Measurements from ENCODE around the gene MCM3. TPM values are rescaled to one million over a fixed set of nuclear protein-coding genes. Genes with fewer than 3 reads are reported as not detected.

Gene MCM3
- total RNA-seq, 1 donor from 2014 or later, result 136 TPM

DNA sequence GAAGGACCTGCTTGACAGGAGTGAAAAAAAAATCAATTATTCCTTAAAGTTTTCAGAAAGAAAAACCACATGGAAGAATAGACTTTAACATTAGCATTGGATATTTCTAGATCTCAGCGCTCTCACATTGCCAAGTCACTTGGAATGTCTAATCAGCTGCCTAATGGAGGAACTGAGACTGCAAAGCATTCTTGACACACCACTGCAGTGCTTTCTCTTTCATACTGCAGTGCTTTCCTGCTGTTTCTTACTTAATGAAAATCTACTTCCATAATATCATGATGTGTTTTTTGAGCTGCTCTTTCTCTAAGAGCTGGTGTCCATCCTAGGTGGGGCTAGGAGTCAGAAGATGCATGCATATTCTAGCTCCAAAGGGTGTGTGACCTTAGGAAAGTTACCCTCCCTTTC is 20.4 kb upstream of the MCM3 start:
- intact Hi-C loops (cut with micrococcal nuclease), result loop anchor here (1.0 to 5.0 kb wide), 2 partner anchors 20 to 357 kb away; no protein-coding TSS in a partner anchor

DNA sequence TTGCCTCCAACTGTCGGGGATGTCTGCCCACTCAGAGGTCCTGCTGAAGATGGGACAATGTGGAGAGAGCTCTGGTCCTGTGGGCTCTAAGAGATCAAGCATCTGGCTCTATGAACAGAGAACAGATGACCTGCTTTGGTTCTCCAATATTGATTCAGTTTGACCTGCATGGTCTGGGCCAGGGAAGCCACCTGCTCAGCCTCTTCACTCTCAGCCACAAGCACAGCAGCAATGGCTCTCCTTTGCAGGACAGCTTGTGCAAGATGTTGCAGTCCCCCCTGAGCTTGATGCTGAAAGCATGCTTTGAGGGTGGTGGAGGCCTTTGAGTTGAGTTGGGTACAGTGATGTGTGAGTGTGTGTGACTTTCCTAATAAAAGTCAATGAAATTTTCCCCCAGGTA is 18.6 kb upstream of the MCM3 start:
- intact Hi-C loops (cut with micrococcal nuclease), result no loop called here

DNA sequence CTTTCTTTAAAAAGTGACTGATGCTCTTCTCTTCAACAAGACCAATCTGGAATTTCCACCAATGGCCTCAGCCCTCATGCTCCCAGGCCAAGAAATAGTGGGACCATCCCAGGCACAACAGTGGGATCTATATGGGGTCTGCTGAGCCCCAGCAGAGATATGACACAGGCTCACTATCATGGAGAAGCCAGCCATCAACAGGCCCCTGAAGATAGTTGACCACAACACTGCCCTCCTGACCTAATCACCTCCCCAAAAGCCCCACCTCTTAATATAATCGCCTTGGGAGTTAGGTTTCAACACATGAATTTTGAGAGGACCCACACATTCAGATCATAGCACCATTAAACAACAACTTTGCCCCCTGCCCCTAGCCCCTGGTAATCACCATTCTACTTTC is 16.8 kb upstream of the MCM3 start:
- intact Hi-C loops (cut with micrococcal nuclease), result no loop called here

DNA sequence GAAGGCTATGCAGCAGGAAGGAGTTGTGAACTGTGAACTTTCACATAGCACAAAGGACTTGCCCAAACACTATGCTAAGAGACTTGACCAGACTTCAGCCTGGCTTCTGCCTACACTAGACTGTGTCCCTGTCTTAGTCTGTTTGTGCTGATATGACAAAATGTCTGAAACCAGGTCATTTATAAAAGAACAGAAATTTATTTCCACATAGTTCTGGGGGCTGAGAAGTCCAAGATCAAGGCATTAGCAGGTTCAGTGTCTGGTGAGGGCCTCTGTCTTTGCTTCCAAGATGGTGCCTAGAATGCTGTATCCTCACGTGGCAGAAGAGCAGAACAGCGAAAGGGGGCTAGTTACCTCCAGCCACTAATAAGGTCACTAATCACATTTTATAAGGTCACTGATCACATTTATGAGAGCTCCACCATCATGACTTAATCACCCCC is 16.0 kb upstream of the MCM3 start:
- intact Hi-C loops (cut with micrococcal nuclease), result no loop called here

DNA sequence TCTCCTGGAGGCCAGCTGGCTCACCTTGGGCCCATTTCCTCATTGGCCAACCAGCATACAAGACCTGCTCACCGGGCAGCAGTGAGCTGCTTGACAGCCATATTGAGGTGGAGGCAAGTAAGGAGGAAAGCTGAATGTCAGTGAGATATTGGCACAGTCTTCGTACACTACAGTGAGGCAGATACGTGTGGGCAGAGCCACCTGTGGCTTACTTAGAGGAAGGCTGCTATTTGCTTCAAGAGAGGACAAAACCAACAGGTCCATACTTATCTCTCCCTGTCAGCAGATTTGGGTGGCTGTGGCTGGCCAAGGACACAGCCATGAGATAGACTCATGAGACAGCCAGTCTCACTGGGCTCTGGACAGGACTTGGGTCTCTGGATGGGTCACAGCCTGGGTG is 15.1 kb upstream of the MCM3 start:
- intact Hi-C loops (cut with micrococcal nuclease), result no loop called here

DNA sequence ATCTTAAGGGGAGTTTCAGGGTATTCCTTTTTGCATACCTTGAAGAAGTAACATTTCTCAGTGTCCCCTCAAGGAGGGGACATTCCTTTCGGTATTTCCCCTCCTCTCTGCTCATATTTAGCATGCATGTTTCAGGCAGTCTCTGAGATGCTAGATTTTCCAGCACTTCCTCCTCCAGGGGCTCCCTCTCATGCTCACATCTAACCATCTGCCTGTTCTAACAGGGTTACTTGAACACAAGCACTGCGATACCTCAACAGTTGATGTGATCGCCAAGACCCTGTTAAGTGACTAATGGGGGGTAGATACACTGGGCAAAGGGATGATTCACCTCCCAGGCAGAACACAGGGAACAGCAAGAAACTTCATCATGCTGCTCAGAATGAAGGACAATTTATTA is 12.9 kb upstream of the MCM3 start:
- intact Hi-C loops (cut with micrococcal nuclease), result no loop called here

DNA sequence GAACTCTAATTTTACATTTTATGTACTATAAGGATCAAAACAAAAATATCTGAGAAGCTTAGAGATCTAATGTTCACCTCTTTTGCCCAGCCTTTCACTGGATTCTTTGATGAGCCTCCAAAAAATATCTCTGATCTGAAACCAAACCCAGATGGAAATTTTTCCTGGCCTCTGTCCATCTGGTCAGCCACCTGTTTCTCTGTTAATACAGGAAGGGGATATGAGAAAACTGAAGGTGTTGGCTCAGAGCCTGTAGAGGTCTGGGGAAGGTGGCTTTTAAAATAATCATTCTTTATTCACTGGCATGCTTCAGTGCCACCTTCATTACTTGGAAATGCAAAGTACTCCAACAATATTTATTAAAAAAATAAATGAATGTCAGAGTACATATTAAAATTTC is 8.5 kb upstream of the MCM3 start:
- intact Hi-C loops (cut with micrococcal nuclease), result no loop called here

DNA sequence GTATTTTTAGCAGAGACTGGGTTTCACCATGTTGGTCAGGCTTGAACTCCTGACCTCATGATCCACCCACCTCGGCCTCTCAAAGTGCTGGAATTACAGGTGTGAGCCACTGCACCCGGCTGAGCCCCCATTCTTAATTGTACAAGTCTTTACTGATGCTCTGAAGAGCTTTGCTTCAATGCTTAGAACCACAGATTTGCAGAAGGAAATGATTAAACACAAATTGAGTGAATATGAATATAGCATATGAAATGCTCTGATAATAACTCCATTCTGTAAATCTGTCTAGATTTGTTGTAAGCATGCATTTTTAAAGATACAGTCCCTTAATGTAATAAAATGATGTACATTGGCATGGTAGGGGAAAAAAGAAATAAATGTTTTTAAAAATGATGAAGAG is 4.3 kb upstream of the MCM3 start:
- intact Hi-C loops (cut with micrococcal nuclease), result loop anchor here (5.0 to 10.0 kb wide), 2 partner anchors 1048 to 1436 kb away; no protein-coding TSS in a partner anchor

DNA sequence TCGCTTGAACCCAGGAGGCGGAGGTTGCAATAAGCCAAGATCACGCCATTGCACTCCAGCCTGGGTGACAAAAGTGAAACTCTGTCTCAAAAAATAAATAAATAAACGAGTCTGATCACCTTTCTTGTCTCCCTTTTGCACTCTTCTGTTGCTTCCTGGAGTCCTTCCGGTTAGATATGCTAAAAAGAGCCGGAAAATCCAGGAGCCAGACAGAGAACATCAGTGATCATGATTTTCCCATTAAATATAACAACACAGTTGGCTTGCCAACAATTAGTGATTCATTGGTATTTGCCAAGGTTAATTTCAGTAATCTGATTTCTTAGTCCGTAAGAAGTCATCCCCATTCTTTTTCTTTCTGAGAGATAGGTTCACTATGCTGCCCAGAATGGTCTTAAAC is 3.7 kb upstream of the MCM3 start:
- intact Hi-C loops (cut with micrococcal nuclease), result loop anchor here (5.0 to 10.0 kb wide), 2 partner anchors 1049 to 1437 kb away; no protein-coding TSS in a partner anchor

DNA sequence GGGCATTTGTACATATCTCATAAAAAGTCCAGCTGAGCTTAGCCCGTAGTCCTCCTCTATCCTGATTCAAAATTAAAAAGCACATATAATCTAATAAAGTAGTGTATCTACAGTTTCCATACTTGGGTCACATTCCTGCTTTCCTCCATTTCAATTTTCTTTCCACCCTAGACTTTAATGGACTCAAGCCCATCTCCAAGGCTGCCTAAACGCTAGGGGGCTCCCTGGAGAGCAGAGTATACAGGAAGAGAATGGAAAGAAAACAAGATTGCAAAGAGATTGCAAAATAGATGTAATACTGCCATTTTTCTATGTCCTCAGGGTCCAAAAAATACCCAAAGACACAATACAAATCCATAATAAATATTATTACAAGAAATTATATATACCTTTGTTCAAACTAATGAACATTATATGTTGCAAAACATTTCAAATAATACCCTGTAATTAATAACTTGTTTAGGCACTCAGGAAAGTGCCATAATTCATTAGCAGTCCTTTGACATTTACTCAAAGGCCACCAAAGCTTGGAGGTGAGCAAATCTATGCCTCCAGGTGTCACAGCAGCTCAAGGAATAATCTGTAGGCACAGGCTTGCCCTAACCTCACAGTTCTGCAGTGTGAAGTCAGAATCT is 2.4 kb upstream of the MCM3 start:
- intact Hi-C loops (cut with micrococcal nuclease), result loop anchor here (1.0 to 10.0 kb wide), 4 partner anchors 9 to 1438 kb away; no protein-coding TSS in a partner anchor

DNA sequence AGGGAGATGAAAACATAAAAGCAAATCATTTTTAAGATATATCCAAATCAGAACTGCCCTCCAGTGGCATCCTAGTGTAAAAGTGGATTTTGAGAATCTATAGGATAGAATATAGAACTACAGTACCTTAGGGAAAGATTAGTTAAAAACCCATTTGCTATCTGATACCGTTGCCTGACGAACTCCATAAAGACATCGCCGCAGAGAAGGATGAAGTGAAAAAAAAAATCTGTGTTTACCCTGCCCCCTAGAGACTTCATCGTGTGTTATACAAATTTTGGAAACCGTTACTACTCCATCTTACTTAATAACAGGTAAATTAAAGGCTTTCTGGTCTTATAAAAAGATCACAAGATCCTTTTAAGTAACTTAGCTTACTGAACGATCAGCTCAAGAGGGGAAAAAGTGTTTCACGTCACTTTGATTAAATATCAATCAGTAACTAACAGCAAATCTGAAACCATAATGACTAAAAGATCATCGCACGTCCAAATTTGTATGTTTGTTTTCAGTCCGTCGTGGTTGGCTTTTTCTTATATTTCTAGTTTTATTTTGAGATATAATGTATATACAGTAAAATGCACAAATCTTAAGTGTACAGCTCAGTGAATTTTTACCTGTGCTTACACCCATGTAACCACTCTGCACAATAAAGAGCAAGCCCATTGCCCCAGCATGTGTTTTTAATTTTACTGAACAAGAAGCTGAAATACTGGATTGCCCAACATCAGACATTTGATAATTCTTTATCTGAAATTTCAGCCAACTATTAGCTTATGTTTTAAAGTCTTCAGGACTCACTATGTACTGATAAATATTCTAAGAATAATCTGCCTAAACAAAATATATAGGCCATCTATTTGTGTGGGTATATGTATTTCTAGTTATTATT is 881 bp upstream of the MCM3 start:
- intact Hi-C loops (cut with micrococcal nuclease), result loop anchor here (1.0 to 10.0 kb wide), 7 partner anchors 20 to 1439 kb away; partner anchors contain the start of genes GSTA4 and PAQR8

DNA sequence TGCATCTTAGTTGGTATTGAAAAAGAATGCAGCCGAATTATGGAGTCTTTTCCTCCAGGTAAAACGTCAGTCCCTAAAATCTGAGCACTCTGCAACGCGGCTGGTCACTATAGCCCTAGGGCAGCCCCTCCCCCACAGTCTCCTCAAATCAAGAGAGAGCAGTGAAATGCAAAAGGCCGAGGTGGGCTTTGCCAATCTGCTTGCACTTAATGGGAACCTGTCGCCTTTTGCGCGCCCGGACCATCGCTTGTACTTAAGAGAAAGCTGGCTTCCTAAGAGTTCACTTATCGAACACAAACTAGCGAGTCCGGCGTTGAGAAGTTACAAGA is 447 bp downstream of the MCM3 start:
- intact Hi-C loops (cut with micrococcal nuclease), result loop anchor here (1.0 to 10.0 kb wide), 11 partner anchors 21 to 1441 kb away; partner anchors contain the start of genes EFHC1, GSTA4, TMEM14A and TRAM2

DNA sequence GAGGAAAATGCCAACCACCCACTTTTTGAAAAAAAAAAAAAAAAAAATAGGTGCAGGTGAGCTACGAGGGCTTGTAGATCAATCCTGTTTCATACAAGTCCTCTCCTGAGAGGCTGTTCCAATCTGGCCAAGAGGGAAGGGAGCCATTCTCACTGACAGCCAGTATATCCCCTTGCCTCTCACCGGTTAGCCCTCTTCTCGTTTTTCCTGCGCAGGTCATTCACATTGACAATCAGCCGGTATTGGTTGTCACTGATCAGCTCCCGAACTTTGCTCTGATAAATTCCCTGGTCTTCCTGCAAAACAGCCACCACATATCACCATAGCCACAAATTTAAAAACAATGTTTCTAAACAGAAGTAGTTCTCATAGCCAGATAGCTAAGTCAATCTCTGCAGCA is 1.4 kb downstream of the MCM3 start:
- intact Hi-C loops (cut with micrococcal nuclease), result loop anchor here (10.0 kb wide), 1 partner anchor 1442 kb away; no protein-coding TSS in a partner anchor

DNA sequence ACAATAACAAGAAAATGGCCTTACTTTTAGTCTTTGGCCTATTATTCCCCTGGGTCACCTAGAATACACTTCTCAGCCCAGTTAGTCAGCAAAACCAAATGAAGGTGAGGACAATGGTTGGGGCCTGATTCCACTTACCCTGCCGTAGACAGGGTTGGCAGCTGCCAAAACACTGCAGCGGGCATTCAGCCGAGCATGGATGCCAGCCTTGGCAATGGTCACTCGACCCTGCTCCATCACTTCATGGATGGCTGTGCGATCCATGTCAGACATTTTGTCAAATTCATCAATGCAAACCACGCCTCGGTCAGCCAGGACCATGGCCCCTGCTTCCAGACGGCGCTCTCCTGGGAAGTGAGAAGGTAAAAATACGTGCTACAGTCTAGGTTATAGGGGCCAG is 8.4 kb downstream of the MCM3 start:
- intact Hi-C loops (cut with micrococcal nuclease), result no loop called here

DNA sequence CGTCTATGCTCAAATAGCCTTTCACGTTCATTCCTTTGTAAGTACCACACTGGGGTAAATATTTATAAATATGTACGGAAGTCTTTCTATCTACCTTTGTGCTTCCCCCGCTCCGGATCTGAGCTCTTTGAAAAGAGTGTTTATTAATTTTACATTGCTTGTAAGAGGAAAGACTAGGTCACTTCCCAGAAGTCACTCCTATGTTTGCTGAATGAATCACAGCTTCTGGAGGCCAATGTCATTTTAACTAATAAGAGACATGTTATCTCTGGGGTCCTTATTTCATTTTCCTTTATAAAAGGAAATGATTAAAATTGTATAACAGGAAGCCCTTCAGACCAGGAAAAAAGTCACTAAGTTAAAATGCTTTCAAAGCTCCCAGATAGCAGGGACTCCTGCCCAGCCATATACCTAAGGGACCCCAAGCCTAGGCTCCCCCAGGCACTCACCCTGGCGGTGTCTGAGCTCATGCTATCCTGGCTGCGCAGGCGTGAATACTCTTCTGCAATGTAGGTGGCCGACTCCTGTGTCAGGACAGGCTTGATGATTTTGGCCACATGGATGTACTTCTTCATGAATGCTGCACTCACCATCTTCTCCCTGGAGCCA is 12.6 kb downstream of the MCM3 start:
- intact Hi-C loops (cut with micrococcal nuclease), result no loop called here

DNA sequence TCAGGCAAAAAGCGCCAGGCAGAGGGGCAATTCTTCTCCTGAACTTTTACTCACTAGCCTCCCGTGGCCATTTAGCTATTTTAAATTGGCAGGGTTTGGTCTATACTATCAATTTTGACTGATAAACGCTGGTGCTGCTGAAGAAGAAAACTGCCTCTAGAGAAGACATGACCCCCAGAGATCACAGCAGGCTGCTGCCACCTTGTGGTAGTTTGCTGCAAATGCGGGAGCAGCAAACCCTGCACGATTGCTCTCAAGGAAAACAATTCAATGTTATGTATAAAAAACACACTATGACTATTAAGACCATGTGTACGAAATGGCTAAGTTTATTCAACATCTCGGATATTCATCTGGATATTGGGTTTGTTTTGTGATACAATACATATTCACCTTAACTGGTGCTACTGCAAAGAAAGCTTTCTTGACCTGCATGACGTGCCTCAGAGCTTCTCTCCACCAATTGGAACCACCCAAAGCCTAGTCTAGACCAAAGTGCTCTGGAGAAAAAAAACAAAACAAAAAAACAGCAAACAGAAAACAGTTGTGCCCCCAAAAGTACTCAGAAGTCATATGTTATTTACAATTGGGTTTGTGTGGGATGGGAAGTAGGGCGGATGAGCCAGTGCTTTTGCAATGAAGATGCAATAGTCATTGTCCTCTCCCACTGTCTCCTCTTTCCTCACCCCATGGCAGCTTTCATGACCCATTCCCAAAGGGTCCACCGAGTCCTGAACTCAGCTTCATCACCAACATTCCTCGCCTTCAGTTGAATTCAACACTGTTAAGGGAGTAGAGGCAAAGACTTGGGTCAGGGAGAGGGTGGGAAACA is 20.6 kb downstream of the MCM3 start:
- intact Hi-C loops (cut with micrococcal nuclease), result loop anchor here (1.0 to 10.0 kb wide), 10 partner anchors 20 to 1449 kb away; partner anchors contain the start of genes MCM3, PKHD1 and TFAP2B

DNA sequence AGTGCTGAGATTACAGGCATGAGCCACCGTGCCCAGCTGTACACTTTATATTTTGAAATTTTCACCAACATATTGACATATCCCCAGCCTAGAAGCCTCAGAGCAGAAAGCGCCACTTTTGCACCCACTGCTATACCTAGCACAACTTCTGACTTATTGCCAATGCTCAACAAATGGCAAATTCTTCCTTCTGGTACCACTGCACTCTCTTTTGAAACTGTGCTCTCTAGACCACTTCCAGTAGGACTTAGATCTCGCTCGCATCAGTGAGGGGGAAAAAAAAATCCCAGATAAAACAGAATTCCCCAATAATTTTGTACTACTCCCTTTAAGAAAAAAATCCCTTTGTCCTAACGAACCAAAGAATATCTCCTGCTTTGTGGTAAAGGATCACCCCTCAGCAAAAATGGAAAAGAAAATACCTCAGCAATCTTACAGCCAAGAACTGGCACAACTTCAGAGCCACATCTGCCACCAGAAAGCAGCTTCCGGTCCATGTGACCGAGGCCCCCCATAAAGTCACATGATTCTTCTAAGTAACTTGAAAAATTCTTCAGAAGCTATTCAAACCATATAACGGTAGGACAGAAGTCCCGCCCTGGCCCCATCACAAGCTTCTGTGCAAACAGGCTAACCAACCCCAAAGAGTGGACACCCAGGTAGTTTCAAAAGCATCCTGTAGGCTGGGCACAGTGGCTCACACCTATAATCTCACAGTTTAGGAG is 21.8 kb downstream of the MCM3 start:
- intact Hi-C loops (cut with micrococcal nuclease), result loop anchor here (1.0 to 10.0 kb wide), 10 partner anchors 22 to 1448 kb away; partner anchors contain the start of genes MCM3, PKHD1 and TFAP2B

DNA sequence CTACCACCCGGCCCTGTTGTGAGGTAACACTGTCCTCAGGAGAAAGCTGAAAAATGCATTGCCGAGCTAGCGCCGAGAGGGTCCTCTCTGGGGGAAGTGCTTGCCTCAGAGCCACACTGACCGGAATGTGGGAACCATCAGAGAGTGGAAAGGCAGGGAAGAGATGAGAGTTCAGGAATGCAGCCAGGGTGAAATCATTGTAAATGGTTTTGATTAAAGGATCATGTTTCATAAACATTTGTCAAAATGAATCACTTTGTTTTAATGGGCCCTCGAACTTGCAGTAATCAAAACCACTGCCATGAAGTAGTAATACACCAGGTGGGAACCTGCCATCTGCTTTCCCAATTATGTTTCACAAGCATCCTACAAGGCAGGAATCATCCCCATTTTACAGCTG is 23.3 kb downstream of the MCM3 start:
- intact Hi-C loops (cut with micrococcal nuclease), result loop anchor here (10.0 kb wide), 1 partner anchor 1446 kb away; the partner anchor contains the start of gene TFAP2B

DNA sequence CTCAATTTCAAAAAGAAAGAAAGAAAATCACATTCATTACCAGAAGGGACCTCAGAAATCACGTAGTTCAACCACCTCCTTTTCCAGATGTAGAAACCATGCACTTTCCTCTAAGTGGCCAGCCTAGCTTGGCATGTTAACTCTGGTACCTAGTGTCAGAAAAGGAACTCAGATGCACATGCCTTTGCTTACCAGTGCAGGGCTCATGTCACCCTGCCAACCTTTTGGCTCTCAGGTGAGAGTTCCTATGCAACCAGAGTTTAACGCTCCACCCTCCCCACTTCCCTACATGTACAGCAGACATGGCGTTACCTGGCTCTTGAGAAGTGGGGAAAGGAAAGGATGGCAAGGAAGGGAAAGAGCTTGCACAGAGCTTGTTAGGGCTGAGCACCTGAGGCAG is 23.9 kb downstream of the MCM3 start:
- intact Hi-C loops (cut with micrococcal nuclease), result loop anchor here (10.0 kb wide), 1 partner anchor 1446 kb away; the partner anchor contains the start of gene TFAP2B

DNA sequence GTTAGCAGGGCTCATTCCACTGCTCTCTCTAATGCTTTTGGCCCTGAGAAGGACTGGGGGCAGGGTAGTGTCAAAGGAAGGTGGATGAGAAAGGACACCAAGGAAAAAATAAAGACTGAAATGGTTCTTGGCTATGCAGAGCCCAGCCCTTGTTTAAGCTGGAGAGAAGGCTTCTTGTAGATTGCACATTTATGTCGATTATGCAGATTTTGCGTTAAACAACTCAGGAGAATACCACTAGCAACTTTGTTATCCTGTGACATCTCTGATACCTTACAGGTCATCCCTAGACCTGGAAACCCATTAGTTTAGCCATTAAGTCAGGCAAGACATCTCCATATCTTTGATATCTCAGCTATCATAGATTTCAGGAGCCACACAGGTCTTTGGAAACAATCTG is 29.1 kb downstream of the MCM3 start:
- intact Hi-C loops (cut with micrococcal nuclease), result no loop called here
